Ovary (tissue), 3 donors: ENCODE data around the gene PTH1R.

Source experiments
- CTCF ChIP-seq, 3 donors: fragments of 450-650 bp in 2 of 3; fragments of 200-600 bp in 1 of 3; IDR thresholded peaks; one replicate each; pipeline versions ENCODE4 v1.5.1 to v1.8.0; 2016 to 2022; ENCODE audit warnings: antibody characterized with exemption in 3 of 3, mild to moderate bottlenecking in 1 of 3
- POLR2A ChIP-seq: fragments of 450-650 bp; IDR thresholded peaks from one replicate; pipeline ENCODE4 v1.6.1; 2017; ENCODE audit warnings: antibody characterized with exemption, mild to moderate bottlenecking, moderate library complexity
- donor health status: DM: no; HTN: no; CAD: no.

- TF ChIP-seq POLR2A = no peak
- no peak for TF ChIP-seq CTCF (IDR thresholded peaks at IDR 0.05)
Measured at GRCh38 chr3:46889381-46890110, 12.0 kb downstream of the PTH1R start.
